ENCODE results near the gene SLX9.
A peak's percentile ranks its signal among the peaks of the same experiment; 100 is the strongest.

GRCh38 chr21:44931501-44932407 lies 8.1 kb upstream of the SLX9 start:
- TF ChIP-seq ZNF512 (CRISPR knock-in tag; IDR thresholded peaks at IDR 0.05; ENCODE audit: borderline replicate concordance) (no peak), FOXJ3 (CRISPR knock-in tag; IDR thresholded peaks at IDR 0.05; ENCODE audit: borderline replicate concordance) (no peak), USF2 (CRISPR knock-in tag; IDR thresholded peaks at IDR 0.05) (no peak), CTCF (IDR thresholded peaks at IDR 0.05) (no peak), HMGXB4 (CRISPR knock-in tag; IDR thresholded peaks at IDR 0.05) (peak; percentile 66), NR3C1 (CRISPR knock-in tag; conservative IDR thresholded peaks at IDR 0.05; ENCODE audit: low read depth) (no peak), NFE2L1 (CRISPR knock-in tag; IDR thresholded peaks at IDR 0.05) (no peak), SP1 (CRISPR knock-in tag; conservative IDR thresholded peaks at IDR 0.05) (no peak)
